ENCODE results near the gene ANKS1B.

ANKS1B gene

GRCh38 chr12:98893675-98894411 is 1090.9 kb downstream of the ANKS1B start:
- Mint-ChIP-seq H3K4me3 (no peak overlapping the region), H3K27ac (no peak overlapping the region), H3K27me3 (peaks cover 15% of the 10 kb centered on the region), H3K9me3 (no peaks in the 10 kb centered on the region), H3K4me1 (no peaks in the 10 kb centered on the region), H3K36me3 (no peaks in the 10 kb centered on the region)
- ATAC-seq (ENCODE audit: low read depth) (no peak), DNase-seq (ENCODE audit: low spot score in 2 of 2) (no peak)

- Mint-ChIP-seq H3K36me3 (no peaks in the 10 kb centered on the region), H3K4me1 (no peaks in the 10 kb centered on the region), H3K9me3 (no peaks in the 10 kb centered on the region), H3K27me3 (peaks cover 19% of the 10 kb centered on the region), H3K27ac (no peak overlapping the region), H3K4me3 (no peak overlapping the region)
- DNase-seq (ENCODE audit: low spot score in 2 of 2) = no peak
- no peak for ATAC-seq (ENCODE audit: low read depth)
Observed at GRCh38 chr12:98893126-98893674, 1091.5 kb downstream of the ANKS1B start.

- Mint-ChIP-seq H3K9me3 (no peaks in the 10 kb centered on the region), H3K4me3 (no peak overlapping the region), H3K36me3 (no peaks in the 10 kb centered on the region), H3K27ac (no peak overlapping the region), H3K27me3 (peaks cover 7% of the 10 kb centered on the region), H3K4me1 (no peaks in the 10 kb centered on the region)
- DNase-seq (ENCODE audit: low spot score in 2 of 2) (no peak), ATAC-seq (ENCODE audit: low read depth) (no peak)
Observed at GRCh38 chr12:98885778-98886177, 1099.0 kb downstream of the ANKS1B start.

- no peak for DNase-seq (ENCODE audit: low spot score in 2 of 2)
- H3K4me3 Mint-ChIP-seq = no peak overlapping the region
- ATAC-seq (ENCODE audit: low read depth) = no peak
- H3K36me3 Mint-ChIP-seq = no peaks in the 10 kb centered on the region
- peaks cover 4% of the 10 kb centered on the region for H3K27me3 Mint-ChIP-seq
- no peak overlapping the region for H3K27ac Mint-ChIP-seq
- no peaks in the 10 kb centered on the region for H3K4me1 Mint-ChIP-seq
- H3K9me3 Mint-ChIP-seq = no peaks in the 10 kb centered on the region
Observed at GRCh38 chr12:98883231-98883630, 1101.5 kb downstream of the ANKS1B start.

- Mint-ChIP-seq H3K4me1 (no peaks in the 10 kb centered on the region), H3K27ac (no peak overlapping the region), H3K4me3 (no peak overlapping the region), H3K36me3 (no peaks in the 10 kb centered on the region), H3K9me3 (no peaks in the 10 kb centered on the region), H3K27me3 (peaks cover 4% of the 10 kb centered on the region)
- ATAC-seq (ENCODE audit: low read depth) (no peak), DNase-seq (ENCODE audit: low spot score in 2 of 2) (no peak)
Observed at GRCh38 chr12:98882526-98882925, 1102.2 kb downstream of the ANKS1B start.

- DNase-seq (ENCODE audit: low spot score in 2 of 2) = no peak
- Mint-ChIP-seq H3K36me3 (no peaks in the 10 kb centered on the region), H3K4me3 (no peak overlapping the region), H3K9me3 (no peaks in the 10 kb centered on the region), H3K27ac (no peak overlapping the region), H3K4me1 (no peaks in the 10 kb centered on the region), H3K27me3 (peaks cover 6% of the 10 kb centered on the region)
- no peak for ATAC-seq (ENCODE audit: low read depth)
Observed at GRCh38 chr12:98873776-98874175, 1111.0 kb downstream of the ANKS1B start.

- no peaks in the 10 kb centered on the region for H3K4me1 Mint-ChIP-seq
- peaks cover 4% of the 10 kb centered on the region for H3K27me3 Mint-ChIP-seq
- H3K27ac Mint-ChIP-seq = no peak overlapping the region
- H3K9me3 Mint-ChIP-seq = peaks cover 5% of the 10 kb centered on the region
- DNase-seq (ENCODE audit: low spot score in 2 of 2) = no peak
- no peaks in the 10 kb centered on the region for H3K36me3 Mint-ChIP-seq
- no peak overlapping the region for H3K4me3 Mint-ChIP-seq
- no peak for ATAC-seq (ENCODE audit: low read depth)
Observed at GRCh38 chr12:98870504-98870903, 1114.2 kb downstream of the ANKS1B start.

- Mint-ChIP-seq H3K9me3 (peaks cover 9% of the 10 kb centered on the region), H3K4me1 (no peaks in the 10 kb centered on the region), H3K4me3 (no peak overlapping the region), H3K27me3 (peaks cover 4% of the 10 kb centered on the region), H3K27ac (no peak overlapping the region), H3K36me3 (no peaks in the 10 kb centered on the region)
- ATAC-seq (ENCODE audit: low read depth) = no peak
- no peak for DNase-seq (ENCODE audit: low spot score in 2 of 2)
Observed at GRCh38 chr12:98869886-98870503, 1114.7 kb downstream of the ANKS1B start.

GRCh38 chr12:98868538-98868937 is 1116.2 kb downstream of the ANKS1B start:
- ATAC-seq (ENCODE audit: low read depth) (no peak), DNase-seq (ENCODE audit: low spot score in 2 of 2) (no peak)
- H3K27ac Mint-ChIP-seq = no peak overlapping the region
- no peaks in the 10 kb centered on the region for H3K36me3 Mint-ChIP-seq
- H3K27me3 Mint-ChIP-seq = peaks cover 7% of the 10 kb centered on the region
- H3K9me3 Mint-ChIP-seq = peaks cover 9% of the 10 kb centered on the region
- no peak overlapping the region for H3K4me3 Mint-ChIP-seq
- H3K4me1 Mint-ChIP-seq = no peaks in the 10 kb centered on the region

GRCh38 chr12:98868076-98868475 is 1116.7 kb downstream of the ANKS1B start:
- ATAC-seq (ENCODE audit: low read depth) (no peak), DNase-seq (ENCODE audit: low spot score in 2 of 2) (no peak)
- H3K27me3 Mint-ChIP-seq = peaks cover 7% of the 10 kb centered on the region
- H3K27ac Mint-ChIP-seq = no peak overlapping the region
- no peaks in the 10 kb centered on the region for H3K36me3 Mint-ChIP-seq
- H3K9me3 Mint-ChIP-seq = peaks cover 9% of the 10 kb centered on the region
- no peaks in the 10 kb centered on the region for H3K4me1 Mint-ChIP-seq
- H3K4me3 Mint-ChIP-seq = no peak overlapping the region

- ATAC-seq (ENCODE audit: low read depth) = no peak
- no peaks in the 10 kb centered on the region for H3K36me3 Mint-ChIP-seq
- H3K27ac Mint-ChIP-seq = no peak overlapping the region
- DNase-seq (ENCODE audit: low spot score in 2 of 2) = no peak
- H3K27me3 Mint-ChIP-seq = peaks cover 3% of the 10 kb centered on the region
- H3K4me3 Mint-ChIP-seq = no peak overlapping the region
- H3K9me3 Mint-ChIP-seq = peaks cover 9% of the 10 kb centered on the region
- H3K4me1 Mint-ChIP-seq = no peaks in the 10 kb centered on the region
Observed at GRCh38 chr12:98864363-98864762, 1120.4 kb downstream of the ANKS1B start.

GRCh38 chr12:98863167-98863566 is 1121.6 kb downstream of the ANKS1B start:
- ATAC-seq (ENCODE audit: low read depth) (no peak), DNase-seq (ENCODE audit: low spot score in 2 of 2) (no peak)
- H3K27me3 Mint-ChIP-seq = peaks cover 3% of the 10 kb centered on the region
- H3K4me1 Mint-ChIP-seq = no peaks in the 10 kb centered on the region
- peaks cover 9% of the 10 kb centered on the region for H3K9me3 Mint-ChIP-seq
- no peaks in the 10 kb centered on the region for H3K36me3 Mint-ChIP-seq
- no peak overlapping the region for H3K27ac Mint-ChIP-seq
- H3K4me3 Mint-ChIP-seq = no peak overlapping the region

- peaks cover 5% of the 10 kb centered on the region for H3K9me3 Mint-ChIP-seq
- peaks cover 6% of the 10 kb centered on the region for H3K27me3 Mint-ChIP-seq
- H3K27ac Mint-ChIP-seq = no peak overlapping the region
- H3K4me3 Mint-ChIP-seq = no peak overlapping the region
- DNase-seq (ENCODE audit: low spot score in 2 of 2) (no peak), ATAC-seq (ENCODE audit: low read depth) (no peak)
- no peaks in the 10 kb centered on the region for H3K36me3 Mint-ChIP-seq
- no peaks in the 10 kb centered on the region for H3K4me1 Mint-ChIP-seq
Observed at GRCh38 chr12:98861251-98861650, 1123.5 kb downstream of the ANKS1B start.

- Mint-ChIP-seq H3K9me3 (no peaks in the 10 kb centered on the region), H3K36me3 (no peaks in the 10 kb centered on the region), H3K4me1 (no peaks in the 10 kb centered on the region), H3K27me3 (peaks cover 6% of the 10 kb centered on the region), H3K4me3 (no peak overlapping the region), H3K27ac (no peak overlapping the region)
- ATAC-seq (ENCODE audit: low read depth) = no peak
- no peak for DNase-seq (ENCODE audit: low spot score in 2 of 2)
Observed at GRCh38 chr12:98856897-98857540, 1127.7 kb downstream of the ANKS1B start.

Measured in memory B cell (primary cell).